Activated CD4-positive, CD25-positive, alpha-beta regulatory T cell (primary cell): ENCODE data around the gene SRGAP1.
"Not testable (repeated sequence)": the region's sequence is repeated elsewhere in the genome, so short reads cannot be mapped to it uniquely, and the experiment has no call there.

Source experiments
- DNase-seq, 4 experiments: peaks; one replicate each; lab custom pipeline; 2025; lab: John Stamatoyannopoulos, UW

SRGAP1 gene

GRCh38 chr12:63870838-63871237 lies 26.3 kb downstream of the SRGAP1 start:
- no peak for DNase-seq

GRCh38 chr12:63874897-63875480 lies 30.5 kb downstream of the SRGAP1 start:
- no peak for DNase-seq

GRCh38 chr12:63875703-63876102 lies 31.2 kb downstream of the SRGAP1 start:
- DNase-seq: no peak

GRCh38 chr12:63876980-63877379 lies 32.5 kb downstream of the SRGAP1 start:
- no peak for DNase-seq

- no peak for DNase-seq
These were observed 33.2 kb downstream of the SRGAP1 start for GRCh38 chr12:63877693-63878092.

- not testable (repeated sequence) for DNase-seq
These were observed 35.7 kb downstream of the SRGAP1 start for GRCh38 chr12:63880235-63880634.

- DNase-seq: no peak
These were observed 36.3 kb downstream of the SRGAP1 start for GRCh38 chr12:63880742-63881263.

GRCh38 chr12:63882844-63883243 lies 38.3 kb downstream of the SRGAP1 start:
- no peak for DNase-seq

GRCh38 chr12:63885401-63885800 lies 40.9 kb downstream of the SRGAP1 start:
- no peak for DNase-seq

GRCh38 chr12:63888908-63889635 lies 44.6 kb downstream of the SRGAP1 start:
- no peak for DNase-seq

GRCh38 chr12:63889721-63890509 lies 45.4 kb downstream of the SRGAP1 start:
- no peak for DNase-seq

GRCh38 chr12:63893170-63893569 lies 48.7 kb downstream of the SRGAP1 start:
- DNase-seq: no peak

GRCh38 chr12:63894132-63894531 lies 49.6 kb downstream of the SRGAP1 start:
- DNase-seq: no peak

GRCh38 chr12:63895841-63896240 lies 51.3 kb downstream of the SRGAP1 start:
- DNase-seq: no peak

GRCh38 chr12:63897931-63898330 lies 53.4 kb downstream of the SRGAP1 start:
- DNase-seq: no peak

GRCh38 chr12:63898764-63899337 lies 54.4 kb downstream of the SRGAP1 start:
- no peak for DNase-seq

- DNase-seq: no peak
These were observed 54.9 kb downstream of the SRGAP1 start for GRCh38 chr12:63899396-63899795.

- no peak for DNase-seq
These were observed 56.7 kb downstream of the SRGAP1 start for GRCh38 chr12:63900922-63901793.

- DNase-seq: no peak
These were observed 60.2 kb downstream of the SRGAP1 start for GRCh38 chr12:63904653-63905052.

- no peak for DNase-seq
These were observed 61.0 kb downstream of the SRGAP1 start for GRCh38 chr12:63905544-63905943.

GRCh38 chr12:63906876-63907275 lies 62.4 kb downstream of the SRGAP1 start:
- no peak for DNase-seq
